Right atrium auricular region (tissue), 2 donors: ENCODE results near the gene NHS. TPM values are rescaled to one million over a fixed set of nuclear protein-coding genes. Genes with fewer than 3 reads are reported as not detected.

Experiments
- DNase-seq: peaks from one replicate; pipeline ENCODE4 v3.0.0-alpha.2; 2019; ENCODE audit warnings: low spot score
- H3K27ac ChIP-seq, 2 donors: fragments of 200-600 bp; sonication (generic); 1 replicate in 1 of 2; 2 replicates in 1 of 2; pipeline ENCODE4 v1.5.1; 2016 to 2019
- H3K27me3 ChIP-seq, 2 donors: fragments of 200-600 bp; sonication (generic); one replicate each; pipeline versions ENCODE4 v1.5.1 to v1.6.0; 2017 to 2019
- H3K36me3 ChIP-seq: fragments of 200-600 bp; sonication (generic); one replicate; pipeline ENCODE4 v1.5.1; 2016
- H3K4me1 ChIP-seq, 2 donors: fragments of 200-600 bp; sonication (generic); one replicate each; pipeline versions ENCODE4 v1.5.1 to v1.6.0; 2017 to 2019
- H3K4me3 ChIP-seq, 2 donors: fragments of 200-600 bp; sonication (generic); 1 replicate in 1 of 2; 2 replicates in 1 of 2; pipeline ENCODE4 v1.5.1; 2017 to 2019; ENCODE audit warnings: mild to moderate bottlenecking in 1 of 2, moderate library complexity in 1 of 2
- H3K9me3 ChIP-seq, 2 donors: fragments of 200-600 bp; sonication (generic); one replicate each; pipeline ENCODE4 v1.5.1; 2019
- CTCF ChIP-seq, 2 donors: fragments of 200-600 bp; sonication (generic); IDR thresholded peaks; one replicate each; pipeline ENCODE4 v1.5.1; 2019; ENCODE audit warnings: antibody characterized with exemption in 2 of 2
- total RNA-seq, 2 donors: library from RNA; depleted of rRNA; stranded (reverse); fragments of >200 nt; gene quantifications; one replicate each; pipeline ENCODE4 v1.1.0, GENCODE V29; 2016

NHS gene
- total RNA-seq, 2 donors from 2014 or later, result 0.59 to 2.0 TPM

GRCh38 chrX:17481086-17481485, 106.1 kb downstream of the NHS start:
- H3K27ac ChIP-seq, result no peak overlapping the region

GRCh38 chrX:17484592-17484991, 109.6 kb downstream of the NHS start:
- Histone ChIP-seq H3K36me3 (no peaks in the 10 kb centered on the region), H3K27me3 (no peaks in the 10 kb centered on the region), H3K27ac (no peak overlapping the region), H3K4me1 (no peaks in the 10 kb centered on the region), H3K9me3 (no peaks in the 10 kb centered on the region), H3K4me3 (no peak overlapping the region)
- DNase-seq, result no peak
- no peak for TF ChIP-seq CTCF (IDR thresholded peaks at IDR 0.05)

More at GRCh38 chrX:17481086-17481485, 106.1 kb downstream of the NHS start:
- Histone ChIP-seq H3K36me3 (no peaks in the 10 kb centered on the region), H3K4me3 (no peak overlapping the region), H3K27me3 (no peaks in the 10 kb centered on the region), H3K9me3 (no peaks in the 10 kb centered on the region), H3K4me1 (no peaks in the 10 kb centered on the region)
- DNase-seq, result no peak
- TF ChIP-seq CTCF (IDR thresholded peaks at IDR 0.05), result no peak

GRCh38 chrX:17485391-17485790, 110.4 kb downstream of the NHS start:
- H3K36me3 ChIP-seq, result no peaks in the 10 kb centered on the region
- no peak overlapping the region for H3K4me3 ChIP-seq
- no peak for TF ChIP-seq CTCF (IDR thresholded peaks at IDR 0.05)
- H3K27ac ChIP-seq, result no peak overlapping the region
- no peaks in the 10 kb centered on the region for H3K9me3 ChIP-seq
- no peaks in the 10 kb centered on the region for H3K4me1 ChIP-seq
- H3K27me3 ChIP-seq, result no peaks in the 10 kb centered on the region
- DNase-seq, result no peak

GRCh38 chrX:17488036-17488435, 113.0 kb downstream of the NHS start:
- DNase-seq, result no peak
- H3K9me3 ChIP-seq, result no peaks in the 10 kb centered on the region
- TF ChIP-seq CTCF (IDR thresholded peaks at IDR 0.05), result no peak
- H3K27ac ChIP-seq, result no peak overlapping the region
- no peaks in the 10 kb centered on the region for H3K4me1 ChIP-seq
- H3K27me3 ChIP-seq, result no peaks in the 10 kb centered on the region
- no peak overlapping the region for H3K4me3 ChIP-seq
- H3K36me3 ChIP-seq, result no peaks in the 10 kb centered on the region

- TF ChIP-seq CTCF (IDR thresholded peaks at IDR 0.05), result no peak
- no peaks in the 10 kb centered on the region for H3K36me3 ChIP-seq
- H3K4me3 ChIP-seq, result no peak overlapping the region
- DNase-seq, result no peak
- H3K9me3 ChIP-seq, result no peaks in the 10 kb centered on the region
- no peaks in the 10 kb centered on the region for H3K27me3 ChIP-seq
- no peak overlapping the region for H3K27ac ChIP-seq
- no peaks in the 10 kb centered on the region for H3K4me1 ChIP-seq
Measured at GRCh38 chrX:17494216-17494615, 119.2 kb downstream of the NHS start.

GRCh38 chrX:17495052-17495451, 120.1 kb downstream of the NHS start:
- no peak overlapping the region for H3K27ac ChIP-seq
- no peaks in the 10 kb centered on the region for H3K27me3 ChIP-seq
- no peak for DNase-seq
- H3K9me3 ChIP-seq, result no peaks in the 10 kb centered on the region
- no peaks in the 10 kb centered on the region for H3K4me1 ChIP-seq
- H3K36me3 ChIP-seq, result no peaks in the 10 kb centered on the region
- no peak overlapping the region for H3K4me3 ChIP-seq
- no peak for TF ChIP-seq CTCF (IDR thresholded peaks at IDR 0.05)
